HFF-Myc (cell line): Measurements from ENCODE around the gene RAD21L1.
A peak's percentile ranks its signal among the peaks of the same experiment; 100 is the strongest.
"Not testable (repeated sequence)": the region's sequence is repeated elsewhere in the genome, so short reads cannot be mapped to it uniquely, and the experiment has no call there.

Experiments
- DNase-seq: peaks from one replicate; pipeline ENCODE4 v3.0.0-alpha.2; 2011; ENCODE audit warnings: low read depth; ENCODE audit errors: extremely low read depth
- H3K4me3 ChIP-seq: replicated peaks from 2 replicates; pipeline ENCODE4 v1.5.1; 2011; ENCODE audit warnings: low read depth, mild to moderate bottlenecking, control low read depth, low read length
- TF ChIP-seq, protein P1 (sequence below): IDR thresholded peaks from 2 replicates; pipeline ENCODE4 v1.5.1; 2012; ENCODE audit warnings: mild to moderate bottlenecking, low read depth, low read length, control low read depth; ENCODE audit errors: missing control alignments

RAD21L1 gene

GRCh38 chr20:1242099-1242498, 16.3 kb downstream of the RAD21L1 start:
- no peak overlapping the region for H3K4me3 ChIP-seq
- DNase-seq: no peak
- TF ChIP-seq, protein P1, sequence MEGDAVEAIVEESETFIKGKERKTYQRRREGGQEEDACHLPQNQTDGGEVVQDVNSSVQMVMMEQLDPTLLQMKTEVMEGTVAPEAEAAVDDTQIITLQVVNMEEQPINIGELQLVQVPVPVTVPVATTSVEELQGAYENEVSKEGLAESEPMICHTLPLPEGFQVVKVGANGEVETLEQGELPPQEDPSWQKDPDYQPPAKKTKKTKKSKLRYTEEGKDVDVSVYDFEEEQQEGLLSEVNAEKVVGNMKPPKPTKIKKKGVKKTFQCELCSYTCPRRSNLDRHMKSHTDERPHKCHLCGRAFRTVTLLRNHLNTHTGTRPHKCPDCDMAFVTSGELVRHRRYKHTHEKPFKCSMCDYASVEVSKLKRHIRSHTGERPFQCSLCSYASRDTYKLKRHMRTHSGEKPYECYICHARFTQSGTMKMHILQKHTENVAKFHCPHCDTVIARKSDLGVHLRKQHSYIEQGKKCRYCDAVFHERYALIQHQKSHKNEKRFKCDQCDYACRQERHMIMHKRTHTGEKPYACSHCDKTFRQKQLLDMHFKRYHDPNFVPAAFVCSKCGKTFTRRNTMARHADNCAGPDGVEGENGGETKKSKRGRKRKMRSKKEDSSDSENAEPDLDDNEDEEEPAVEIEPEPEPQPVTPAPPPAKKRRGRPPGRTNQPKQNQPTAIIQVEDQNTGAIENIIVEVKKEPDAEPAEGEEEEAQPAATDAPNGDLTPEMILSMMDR: no peak

DNA sequence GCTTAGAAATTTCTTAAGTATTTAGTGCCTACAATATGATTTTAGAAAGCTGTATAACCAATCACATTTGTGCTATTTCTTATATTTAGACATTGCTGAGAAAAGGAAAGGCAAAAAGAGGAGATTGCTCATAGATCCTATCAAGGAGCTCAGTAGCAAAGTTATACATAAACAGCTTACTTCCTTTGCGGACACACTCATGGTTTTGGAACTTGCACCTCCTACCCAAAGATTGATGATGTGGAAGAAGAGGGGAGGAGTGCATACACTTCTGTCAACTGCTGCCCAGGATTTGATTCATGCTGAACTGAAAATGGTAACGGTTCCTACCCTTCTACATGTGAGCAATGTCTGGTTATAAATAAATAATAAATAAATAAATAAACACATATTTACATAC, 16.7 kb downstream of the RAD21L1 start:
- TF ChIP-seq, protein P1: no peak
- peak; percentile 36 for DNase-seq
- H3K4me3 ChIP-seq: no peak overlapping the region

GRCh38 chr20:1245578-1245977, 19.7 kb downstream of the RAD21L1 start:
- TF ChIP-seq, protein P1: no peak
- DNase-seq: no peak
- H3K4me3 ChIP-seq: no peak overlapping the region

DNA sequence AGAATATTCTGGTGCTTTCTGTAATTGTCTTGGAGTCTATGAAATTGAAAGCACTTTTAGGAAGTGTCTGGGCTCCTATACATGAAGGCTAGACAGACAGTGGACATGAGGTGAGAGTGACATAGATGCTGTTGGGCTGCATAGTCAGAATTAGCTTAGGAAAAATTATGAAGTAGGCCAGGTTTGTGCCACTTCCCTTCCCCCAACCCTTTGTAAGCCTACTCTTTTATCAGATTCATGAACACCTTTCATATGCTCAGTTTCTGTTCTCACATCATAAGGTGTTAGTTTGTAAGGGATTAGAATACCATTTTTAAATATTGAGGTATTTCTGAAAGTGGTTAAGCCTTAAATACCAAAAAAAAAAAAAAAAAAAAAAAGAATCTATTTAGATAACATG, 21.8 kb downstream of the RAD21L1 start:
- DNase-seq: no peak
- no peak overlapping the region for H3K4me3 ChIP-seq
- TF ChIP-seq, protein P1: no peak

DNA sequence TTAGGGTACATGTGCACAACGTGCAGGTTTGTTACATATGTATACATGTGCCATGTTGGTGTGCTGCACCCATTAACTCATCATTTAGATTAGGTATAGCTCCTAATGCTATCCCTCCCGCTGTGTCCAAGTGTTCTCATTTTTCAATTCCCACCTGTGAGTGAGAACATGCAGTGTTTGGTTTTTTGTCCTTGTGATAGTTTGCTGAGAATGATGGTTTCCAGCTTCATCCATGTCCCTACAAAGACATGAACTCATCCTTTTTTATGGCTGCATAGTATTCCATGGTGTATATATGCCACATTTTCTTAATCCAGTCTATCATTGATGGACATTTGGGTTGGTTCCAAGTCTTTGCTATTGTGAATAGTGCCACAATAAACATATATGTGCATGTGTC, 24.4 kb downstream of the RAD21L1 start:
- H3K4me3 ChIP-seq, DNase-seq: not testable (repeated sequence)

DNA sequence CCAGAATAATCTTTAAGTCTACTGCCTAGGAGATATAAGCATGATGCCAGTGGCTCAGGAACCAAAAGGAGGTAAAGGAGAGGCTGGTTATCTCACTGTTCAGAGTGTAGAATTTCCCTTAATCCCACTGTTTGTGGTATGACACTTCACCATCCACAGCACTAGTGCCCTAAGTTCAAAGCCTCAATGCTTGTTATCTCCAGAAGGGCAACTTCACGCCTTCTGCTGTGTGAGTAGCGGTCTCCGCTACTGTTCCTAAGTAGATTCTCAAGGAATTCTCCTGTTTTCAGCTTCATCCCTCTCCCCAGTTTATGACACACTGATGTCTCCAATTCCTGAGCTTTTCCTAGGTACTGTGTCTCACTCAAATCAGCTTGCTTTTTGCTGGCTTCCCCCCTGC, 26.6 kb downstream of the RAD21L1 start:
- no peak overlapping the region for H3K4me3 ChIP-seq
- DNase-seq: no peak
- TF ChIP-seq, protein P1: no peak

DNA sequence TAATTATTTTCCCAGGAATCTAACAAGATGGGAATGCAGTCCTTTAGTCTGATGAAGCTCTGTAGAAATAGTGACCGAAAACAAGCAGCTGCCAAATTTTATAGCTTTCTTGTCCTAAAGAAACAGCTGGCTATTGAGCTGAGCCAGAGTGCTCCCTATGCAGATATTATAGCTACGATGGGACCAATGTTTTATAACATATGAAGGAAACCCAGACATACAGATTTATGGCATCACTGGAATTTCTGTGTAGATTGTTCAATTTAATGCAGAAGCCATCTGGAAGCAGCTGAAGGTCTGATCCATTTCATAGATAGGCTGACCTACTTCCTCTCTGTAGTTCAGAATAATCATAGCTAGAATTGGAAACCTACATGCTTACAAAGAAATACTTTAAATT, 28.4 kb downstream of the RAD21L1 start:
- TF ChIP-seq, protein P1: no peak
- no peak overlapping the region for H3K4me3 ChIP-seq
- no peak for DNase-seq
